Activated CD4-positive, alpha-beta T cell treated with anti-CD3 and anti-CD28 coated beads for 48 hours (primary cell): ENCODE measurements around the gene ADAMTS8.
A peak's percentile ranks its signal among the peaks of the same experiment; 100 is the strongest.
"Not testable (repeated sequence)": the region's sequence is repeated elsewhere in the genome, so short reads cannot be mapped to it uniquely, and the experiment has no call there.

Experiments used
- DNase-seq: peaks from one replicate; pipeline ENCODE4 v3.0.0-alpha.2; 2020

The ADAMTS8 gene

DNA sequence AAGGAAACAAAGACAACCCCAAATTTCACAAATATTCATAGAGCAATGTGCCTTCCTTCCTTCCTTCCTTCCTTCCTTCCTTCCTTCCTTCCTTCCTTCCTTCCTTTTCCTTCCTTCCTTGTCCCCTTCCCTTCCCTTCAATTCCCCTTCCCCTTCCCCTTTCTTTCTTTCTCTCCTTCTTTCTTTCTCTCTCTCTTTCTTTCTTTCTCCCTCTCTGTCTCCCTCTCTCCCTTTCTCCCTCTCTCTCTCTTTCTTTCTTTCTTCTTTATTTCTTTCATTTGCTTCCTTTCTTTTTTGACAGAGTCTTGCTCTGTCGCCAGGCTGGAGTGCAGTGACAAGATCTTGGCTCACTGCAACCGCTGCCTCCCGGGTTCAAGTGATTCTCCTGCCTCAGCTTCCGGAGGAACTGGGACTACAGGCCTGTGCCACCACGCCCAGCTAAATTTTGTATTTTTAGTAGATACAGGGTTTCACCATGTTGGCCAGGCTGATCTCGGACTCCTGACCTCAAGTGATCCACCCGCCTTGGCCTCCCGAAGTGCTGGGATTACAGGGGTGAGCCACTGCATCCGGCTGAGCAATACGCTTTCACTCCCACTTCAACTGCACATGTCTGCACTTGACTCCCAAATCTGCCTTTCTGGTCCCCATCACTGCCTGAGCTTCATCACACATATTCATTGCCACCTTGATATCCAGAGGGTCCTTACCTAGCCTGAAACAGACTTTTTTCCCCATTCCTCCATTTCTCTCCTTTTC lies 10.2 kb upstream of the ADAMTS8 start:
- DNase-seq, result not testable (repeated sequence)

DNA sequence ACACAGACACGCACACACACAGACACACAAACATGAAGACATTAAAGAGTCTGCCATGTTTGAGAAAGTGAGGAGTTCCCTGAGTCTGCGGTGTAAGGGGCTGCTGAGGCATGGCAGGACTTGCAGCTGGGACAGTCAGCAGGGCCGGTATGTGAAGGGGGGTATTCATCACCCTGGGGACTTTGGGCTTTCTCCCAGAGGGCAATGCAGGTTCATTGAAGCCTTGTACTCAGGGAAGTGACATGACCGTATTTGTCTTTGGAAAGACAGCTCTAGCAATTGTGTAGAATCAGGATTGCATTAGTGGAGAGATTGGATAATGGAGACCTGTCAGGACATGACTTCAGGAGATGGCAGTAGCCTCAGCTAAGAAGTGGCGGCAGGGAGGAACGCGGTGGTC lies 9.4 kb upstream of the ADAMTS8 start:
- no peak for DNase-seq

DNA sequence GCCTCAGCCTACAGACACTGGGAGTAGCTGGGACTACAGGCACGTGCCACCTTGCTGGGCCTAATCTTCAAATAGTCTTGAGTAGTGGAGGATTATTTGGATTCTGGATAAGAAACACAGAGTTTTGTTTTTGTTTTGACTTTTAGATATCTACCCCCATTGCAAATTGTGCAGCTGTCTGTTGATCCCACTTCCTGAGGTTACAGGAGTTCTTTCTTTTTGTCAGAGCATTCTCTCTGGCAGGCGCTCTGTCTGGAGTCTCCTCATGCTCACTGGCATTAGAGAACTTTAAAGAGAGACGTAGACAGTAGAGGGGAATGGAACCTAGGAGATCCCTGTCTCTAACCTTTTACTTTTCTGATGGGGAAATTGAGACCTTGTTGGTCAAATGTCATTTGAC lies 7.8 kb upstream of the ADAMTS8 start:
- no peak for DNase-seq

DNA sequence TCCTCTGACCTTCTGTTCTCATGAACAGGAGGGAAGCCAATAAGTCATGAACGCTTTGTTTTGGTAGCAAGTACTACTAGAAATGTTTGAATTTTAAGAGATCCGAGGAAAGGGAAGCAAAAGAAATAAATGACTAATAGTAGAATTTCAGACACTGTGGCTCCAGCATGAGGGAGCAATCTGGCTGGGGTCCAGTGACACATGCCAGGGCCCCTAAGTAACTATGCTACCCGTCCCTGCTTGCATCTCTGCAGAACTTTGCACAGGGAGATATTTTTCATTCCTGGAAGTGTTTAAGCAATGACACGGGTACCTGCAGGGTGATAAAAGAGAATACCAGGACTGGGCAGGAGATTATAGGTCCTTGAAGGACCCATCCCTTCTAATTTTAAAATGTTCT lies 7.3 kb upstream of the ADAMTS8 start:
- DNase-seq, result no peak

DNA sequence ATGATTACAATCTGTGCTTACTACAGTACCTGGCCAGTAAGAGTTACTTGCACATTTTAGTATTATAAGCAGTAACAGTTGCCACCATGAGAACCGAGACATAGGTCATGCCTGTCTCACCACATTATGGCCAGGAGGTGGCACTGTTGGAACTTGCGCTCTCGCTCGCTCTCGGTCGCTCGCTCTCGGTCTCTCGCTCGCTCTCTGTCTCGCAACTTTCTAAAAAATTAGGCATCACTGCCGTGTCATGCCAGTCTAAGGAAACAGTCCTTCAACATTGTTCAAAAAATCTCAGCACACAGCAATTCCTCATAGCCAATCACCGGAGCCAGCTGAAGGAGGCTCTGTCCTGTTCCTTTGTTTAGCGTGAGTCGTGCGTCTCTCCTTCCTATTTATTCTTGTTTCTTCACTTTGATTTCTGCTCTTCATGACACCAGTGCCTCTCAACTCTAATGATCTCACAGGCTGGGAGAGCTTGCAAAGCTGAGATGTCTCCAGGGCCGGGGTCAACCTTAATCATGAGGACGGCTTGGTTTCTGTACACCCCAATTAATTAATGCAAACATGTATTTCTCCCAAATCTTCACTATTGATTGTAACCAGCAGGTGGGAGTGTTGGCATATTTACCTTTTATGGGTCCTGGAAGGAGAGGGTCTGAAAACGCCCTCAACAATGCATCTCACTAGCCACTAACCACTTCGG lies 6.3 kb upstream of the ADAMTS8 start:
- DNase-seq, result peak; percentile 72

DNA sequence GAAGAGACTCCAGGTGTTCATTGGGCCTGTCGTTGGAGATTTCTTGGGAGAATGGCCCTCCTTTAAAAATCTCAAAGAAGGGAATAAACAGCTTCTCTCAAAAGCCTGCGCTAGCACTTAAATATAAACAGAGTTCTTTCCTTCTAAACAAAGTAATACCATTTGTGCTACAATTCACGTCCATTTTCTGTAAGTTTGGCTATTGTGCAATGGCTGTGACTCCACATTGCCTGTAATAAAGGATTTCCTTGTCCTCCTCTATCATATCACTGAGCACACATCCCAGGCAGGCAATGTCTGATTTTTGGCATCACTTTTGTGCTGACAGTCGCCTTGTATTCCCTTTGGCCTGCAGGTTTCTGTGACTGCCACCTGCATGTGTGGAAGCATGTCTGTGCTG lies 4.9 kb upstream of the ADAMTS8 start:
- DNase-seq, result no peak

DNA sequence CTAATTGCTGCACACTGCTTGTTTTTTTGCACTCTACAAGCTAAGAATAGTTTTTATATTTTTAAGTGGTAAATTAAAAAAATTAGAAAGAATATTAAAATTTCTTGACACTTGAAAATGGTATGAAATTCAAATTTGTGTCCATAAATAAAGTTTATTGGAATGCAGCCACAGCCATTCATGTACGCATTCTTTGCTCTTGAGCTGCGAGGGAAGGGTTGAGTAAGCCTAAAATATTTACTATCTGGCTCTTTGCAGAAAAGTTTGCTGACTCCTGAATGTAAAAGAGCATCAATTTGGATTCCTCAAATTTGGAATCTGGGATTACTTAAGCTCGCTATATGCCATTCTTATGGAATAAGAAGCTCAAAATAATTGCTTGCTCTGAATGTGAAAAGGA lies 3.4 kb upstream of the ADAMTS8 start:
- DNase-seq, result no peak

DNA sequence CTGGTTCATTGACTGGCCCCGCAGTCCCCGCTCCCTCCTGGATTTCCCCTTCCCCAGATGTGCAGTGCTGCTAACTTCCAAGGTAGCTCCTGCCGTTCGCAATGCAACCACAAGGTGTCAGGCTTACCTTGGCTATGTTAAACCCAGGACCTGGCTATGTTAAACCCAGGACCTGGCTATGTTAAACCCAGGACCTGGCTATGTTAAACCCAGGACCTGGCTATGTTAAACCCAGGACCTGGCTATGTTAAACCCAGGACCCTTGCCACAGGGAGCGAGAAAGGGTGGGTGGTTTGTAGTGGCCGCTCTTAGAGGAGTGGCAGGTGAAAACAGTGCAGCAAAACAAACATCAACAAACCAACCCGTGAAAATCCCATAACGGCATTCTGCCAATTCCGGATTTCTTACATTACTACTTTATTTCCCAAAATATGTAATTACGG lies 2.9 kb upstream of the ADAMTS8 start:
- peak; percentile 81 for DNase-seq

DNA sequence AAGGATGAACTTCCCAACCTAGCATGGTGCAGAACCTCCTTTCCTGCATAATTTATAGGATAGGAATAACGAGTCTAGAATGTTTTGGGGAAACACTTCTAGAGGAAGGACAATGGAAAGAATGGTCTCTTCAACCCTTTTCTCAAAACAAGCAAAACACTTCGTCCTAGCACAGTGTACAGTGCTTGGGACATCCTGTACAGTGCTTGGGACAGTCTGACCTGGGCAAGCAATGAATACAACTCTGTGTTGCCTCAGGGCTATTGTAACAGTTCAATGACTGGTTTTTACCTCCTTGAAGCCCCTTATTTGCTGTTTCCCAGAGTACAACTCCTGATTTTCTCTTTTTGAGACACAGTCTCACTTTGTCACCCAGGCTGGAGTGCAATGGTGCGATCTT lies 1.6 kb upstream of the ADAMTS8 start:
- no peak for DNase-seq

DNA sequence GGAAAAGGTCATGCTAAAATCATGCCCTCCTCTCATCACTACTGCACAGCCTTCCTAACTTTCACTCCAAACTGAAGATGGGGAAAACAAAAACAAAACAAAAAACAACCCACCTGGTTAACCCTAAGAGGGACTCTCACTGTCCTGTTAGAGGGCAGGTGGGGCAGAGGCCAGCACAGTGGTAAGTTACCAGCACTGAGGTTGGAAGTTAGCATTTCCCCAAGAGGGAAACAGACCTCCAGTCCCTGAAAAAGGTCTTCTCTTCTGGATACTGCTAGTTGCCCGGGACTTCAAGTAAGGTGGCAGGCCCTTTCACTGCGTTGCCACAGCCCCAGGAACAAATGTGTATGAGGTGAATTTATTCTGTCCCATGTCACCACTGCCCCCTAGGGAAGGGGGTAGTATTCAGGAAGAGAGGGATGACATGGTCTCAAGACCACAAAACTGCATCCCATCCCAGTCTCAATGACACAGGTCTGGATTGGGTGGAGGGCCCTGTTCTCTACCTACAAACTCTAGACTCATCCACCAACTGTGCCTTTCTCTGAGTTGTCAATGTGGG lies 792 bp upstream of the ADAMTS8 start:
- no peak for DNase-seq

DNA sequence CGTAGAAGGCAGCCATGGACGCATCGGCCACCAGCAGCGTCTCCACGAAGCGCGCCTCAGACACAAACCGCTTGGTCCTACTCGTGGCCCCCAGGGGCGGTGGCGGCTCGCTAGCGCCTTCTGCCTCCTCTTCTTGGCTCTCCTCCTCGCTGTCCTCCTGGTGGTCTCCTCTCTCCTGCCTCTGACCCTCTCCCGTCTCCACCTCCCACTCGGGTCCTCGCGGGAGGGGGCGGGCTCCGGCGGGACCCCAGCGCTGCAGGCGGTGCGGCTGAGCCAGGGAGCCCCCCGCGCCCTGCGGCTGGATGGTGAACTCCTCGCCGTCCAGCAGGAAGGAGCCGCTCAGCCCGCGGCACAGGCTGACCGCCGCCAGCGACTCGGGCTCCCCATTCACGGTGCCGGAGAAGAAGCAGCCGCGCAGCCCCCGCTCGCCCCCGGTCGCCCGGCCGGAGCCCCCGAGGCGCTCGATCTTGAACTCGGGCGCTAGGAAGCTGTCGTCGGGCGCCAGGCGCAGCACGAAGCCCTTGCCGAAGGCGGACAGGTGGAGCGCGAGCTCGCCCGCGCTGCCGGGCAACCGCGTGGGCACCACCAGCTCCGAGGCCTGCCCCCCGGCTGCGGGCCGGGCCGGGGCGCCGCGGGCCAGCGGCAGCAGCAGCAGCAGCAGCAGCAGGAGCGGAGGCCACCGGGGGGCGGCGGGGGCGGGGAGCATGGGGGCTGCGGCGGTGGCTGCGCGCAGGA lies 661 bp downstream of the ADAMTS8 start:
- peak; percentile 18 for DNase-seq

DNA sequence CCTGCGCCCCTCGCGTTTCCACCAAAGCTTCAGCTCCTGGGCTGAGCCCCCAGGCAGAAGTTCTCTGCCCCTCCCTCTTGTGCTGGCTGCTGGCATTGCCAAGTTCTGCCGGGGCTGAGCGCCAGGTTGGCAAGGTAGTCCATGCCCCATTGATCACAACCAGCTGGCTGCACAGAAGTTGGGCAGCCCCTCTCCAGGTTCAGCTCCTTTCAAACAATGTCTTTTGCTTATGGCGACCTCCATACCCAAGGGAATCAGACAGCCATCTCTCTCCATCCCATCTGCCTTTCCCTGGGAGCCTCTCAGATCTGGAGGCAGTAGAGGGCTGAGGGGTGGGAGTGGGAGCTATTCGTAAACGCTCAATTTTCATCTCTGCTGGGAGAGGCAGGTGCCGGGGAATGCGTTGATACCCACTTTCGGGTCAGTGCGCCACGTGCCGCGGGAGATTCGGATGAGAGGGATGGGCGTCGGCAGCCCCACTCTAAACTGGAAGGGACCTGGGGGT lies 1.5 kb downstream of the ADAMTS8 start:
- DNase-seq, result no peak

DNA sequence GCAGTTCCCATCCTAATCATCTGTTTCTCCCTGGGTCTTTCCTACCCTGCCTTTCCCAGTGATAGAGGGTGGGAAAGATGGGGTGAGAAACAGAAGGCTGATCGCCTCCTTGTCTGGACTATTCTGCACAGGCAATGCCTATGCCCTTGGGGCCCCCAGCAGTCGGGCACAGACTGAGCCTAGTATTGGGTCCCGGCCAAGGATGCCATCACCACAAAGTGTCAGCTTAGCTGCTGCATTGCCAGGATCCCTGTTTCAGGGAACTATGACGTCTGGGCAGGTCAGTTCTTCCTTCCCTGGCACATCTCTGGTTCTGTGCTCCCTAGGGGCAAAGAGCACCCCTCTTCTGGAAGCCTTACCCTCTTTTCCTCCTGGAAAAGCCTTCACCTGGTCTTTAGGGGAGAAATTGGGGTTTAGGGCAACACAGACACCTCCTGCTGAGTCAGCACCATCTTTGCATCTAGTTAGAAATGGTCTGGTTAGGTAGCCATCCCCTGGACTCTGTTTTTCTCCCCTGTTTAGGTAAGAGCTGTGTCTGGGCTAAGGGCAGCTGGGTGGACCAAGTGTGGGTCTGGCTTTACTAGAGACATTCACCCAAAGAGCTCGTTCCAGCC lies 2.1 kb downstream of the ADAMTS8 start:
- no peak for DNase-seq

DNA sequence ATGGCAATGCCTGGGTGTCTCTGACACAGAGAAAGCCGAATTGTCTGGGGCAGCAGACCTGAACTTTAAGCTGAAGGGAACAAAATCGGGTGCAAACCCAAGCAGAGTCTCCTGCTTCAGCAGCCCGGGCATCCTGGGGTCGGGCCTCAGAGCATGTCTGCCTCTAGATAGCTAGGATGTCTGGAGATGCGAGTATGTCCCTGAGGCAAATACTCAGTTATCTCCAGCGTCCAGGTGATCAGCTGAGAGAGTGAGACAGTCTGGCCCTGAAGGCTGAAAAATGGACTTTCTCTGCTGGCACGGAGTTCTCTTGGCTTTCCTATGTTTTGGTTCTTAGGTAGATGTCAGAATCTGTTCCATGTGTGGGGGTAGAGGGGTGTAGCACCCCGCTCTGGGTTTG lies 3.3 kb downstream of the ADAMTS8 start:
- DNase-seq, result no peak

DNA sequence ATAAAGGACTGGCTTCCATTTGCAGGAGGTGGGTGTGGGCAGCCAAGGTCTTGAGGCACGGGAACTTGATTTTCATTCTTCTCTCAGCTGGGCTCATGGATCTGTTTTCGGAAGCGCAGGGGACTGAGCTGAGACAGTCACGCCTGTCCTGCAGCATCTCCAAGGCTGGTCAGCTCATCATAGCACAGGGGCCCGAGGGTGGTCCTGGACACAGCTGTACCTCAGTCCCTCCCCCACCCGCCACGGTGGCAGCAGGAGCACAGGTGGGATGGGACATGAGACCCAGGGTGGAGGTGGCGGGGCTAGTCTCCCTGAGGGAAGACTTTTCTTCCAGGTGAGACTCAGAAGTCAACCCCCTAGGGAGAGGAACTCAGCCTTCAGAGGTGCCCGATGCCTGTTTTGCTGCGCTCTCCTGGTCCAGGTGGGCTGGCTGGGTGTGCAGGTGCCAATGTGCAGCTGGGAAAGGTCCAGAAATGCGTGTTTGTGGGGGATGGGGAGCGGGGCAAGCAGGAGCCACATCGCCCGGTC lies 3.7 kb downstream of the ADAMTS8 start:
- no peak for DNase-seq

DNA sequence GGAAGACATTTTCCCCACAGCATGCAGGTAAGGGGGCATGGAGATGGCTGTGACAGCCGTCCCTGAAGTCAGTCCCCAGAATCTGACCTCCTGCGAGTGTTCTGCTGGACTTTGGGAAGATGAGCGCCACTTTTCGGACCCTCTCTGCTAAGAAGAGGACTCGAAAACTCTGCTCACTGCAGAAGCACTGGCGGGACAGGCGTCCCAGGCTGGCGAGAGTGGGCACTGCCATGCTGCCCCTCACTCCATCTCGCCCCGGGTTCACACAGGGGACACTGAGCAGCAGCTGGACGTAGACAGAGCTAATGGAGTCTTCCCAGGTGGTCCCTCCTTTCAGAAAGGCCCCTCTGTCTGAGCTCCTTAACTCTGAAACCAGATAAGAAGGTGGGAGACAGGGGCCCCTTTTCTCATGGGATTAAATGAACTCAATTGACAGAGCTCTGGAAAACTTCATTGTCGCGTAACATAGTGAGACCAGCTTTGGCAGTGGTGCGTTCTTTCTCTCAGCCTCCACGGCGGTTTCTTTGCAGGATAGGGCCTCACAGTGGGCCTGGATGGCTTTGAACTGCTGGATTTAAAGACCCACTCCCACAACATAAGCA lies 4.8 kb downstream of the ADAMTS8 start:
- DNase-seq, result no peak

DNA sequence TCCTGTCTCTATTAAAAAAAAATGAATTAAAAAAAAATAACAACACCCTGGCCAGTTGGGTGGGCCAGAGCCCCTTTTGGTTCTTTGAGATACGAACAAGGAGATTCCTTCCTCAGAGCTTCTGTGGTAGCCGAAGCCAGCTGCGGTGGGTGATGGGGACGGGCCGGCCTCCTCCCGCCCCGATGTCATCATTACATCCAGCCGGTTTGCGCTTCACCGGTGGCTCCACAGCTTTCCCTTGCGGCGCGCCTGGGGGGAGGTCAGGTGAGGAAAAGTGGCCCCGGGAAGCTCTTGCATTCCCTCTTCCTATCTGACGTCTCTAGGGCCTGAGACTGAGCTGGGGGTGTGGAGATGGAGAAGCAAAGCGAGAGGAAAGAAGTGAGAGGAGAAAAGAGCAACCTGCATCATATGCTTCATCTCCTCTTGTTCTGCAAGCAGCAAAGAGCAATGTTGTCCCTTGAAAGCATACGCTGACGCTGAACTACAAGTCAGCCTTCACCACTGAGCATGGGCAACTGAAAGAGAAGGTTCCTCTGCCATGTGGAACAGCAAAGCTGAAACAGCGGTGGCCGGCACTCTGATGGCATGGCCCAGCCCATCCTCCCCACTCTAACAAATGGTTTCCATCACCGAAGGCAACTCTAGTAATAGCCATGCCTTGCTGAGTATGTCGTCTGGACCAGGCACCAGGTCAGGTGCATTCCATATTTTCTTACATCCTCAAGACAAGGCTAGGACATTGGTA lies 6.0 kb downstream of the ADAMTS8 start:
- DNase-seq, result no peak

DNA sequence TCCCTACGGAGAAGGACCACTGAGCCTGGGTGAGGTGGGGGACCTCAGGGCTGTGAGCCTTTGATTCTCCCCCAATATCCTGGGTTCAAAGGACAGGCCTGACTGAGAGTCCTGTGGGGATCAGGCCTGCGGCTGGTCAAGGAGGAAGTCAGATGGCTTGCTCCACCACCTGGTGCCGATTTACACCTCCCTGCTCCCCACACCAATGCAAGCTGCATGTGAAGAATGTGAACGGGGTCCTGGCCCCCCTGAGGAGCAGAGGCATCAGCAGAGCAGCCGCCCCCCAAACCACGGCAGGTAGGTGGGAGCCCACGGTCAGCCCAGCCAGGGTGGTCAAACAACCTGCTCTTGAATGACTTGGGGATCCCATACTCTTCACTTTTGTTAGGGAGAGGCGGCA lies 6.7 kb downstream of the ADAMTS8 start:
- no peak for DNase-seq

DNA sequence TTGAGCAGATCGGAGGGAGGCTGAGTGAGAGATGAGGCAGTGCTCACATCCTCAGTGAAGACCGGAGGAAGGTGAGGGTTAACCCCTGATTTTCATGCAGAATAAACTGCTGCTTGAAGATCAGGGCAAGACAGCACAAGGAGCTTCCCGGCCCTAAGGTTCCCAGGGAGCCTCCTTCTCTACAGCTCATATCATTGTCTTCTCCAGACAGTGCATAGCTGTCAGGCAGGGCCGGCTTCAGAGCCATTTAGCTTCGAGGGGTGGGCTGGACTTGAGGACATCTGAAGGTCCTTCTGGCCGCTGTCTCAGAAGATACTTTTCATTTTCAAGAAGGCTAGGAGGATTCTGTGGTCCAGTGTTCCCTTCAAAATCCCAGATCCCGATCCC lies 7.2 kb downstream of the ADAMTS8 start:
- DNase-seq, result no peak

DNA sequence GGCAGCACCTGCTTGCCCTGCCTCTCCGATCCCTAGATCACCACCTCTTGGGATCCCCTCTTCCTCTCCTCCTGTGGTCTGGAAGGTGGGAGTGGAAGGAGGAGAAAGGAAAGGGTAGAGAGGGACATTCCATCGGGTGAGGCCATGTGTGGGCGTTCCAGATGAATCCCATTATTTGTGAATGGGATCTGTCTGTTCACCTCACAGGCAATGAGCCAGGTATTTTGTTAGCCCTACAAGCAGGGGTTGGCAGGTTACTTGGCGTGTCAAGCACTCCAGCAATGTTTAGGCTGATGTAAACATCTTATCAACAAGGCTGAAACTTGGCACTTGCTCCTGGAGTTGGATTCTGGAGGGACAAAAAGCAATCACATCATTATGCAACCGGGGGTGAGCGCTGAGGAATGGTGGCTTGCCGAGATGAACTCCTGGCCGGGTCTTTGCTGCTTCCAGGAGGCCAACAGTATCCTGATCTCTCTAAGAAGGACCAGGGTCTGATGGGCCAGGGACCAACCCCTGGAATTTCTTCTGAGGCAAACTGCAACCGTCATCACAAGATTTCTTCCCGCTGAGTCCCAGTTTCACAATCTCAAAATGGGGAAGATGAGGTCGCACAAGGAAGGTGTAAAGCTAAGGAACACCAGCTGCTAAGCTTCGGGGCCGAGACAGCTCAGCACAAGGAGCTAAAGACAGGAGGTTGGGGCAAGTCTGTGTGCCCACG lies 7.8 kb downstream of the ADAMTS8 start:
- no peak for DNase-seq

DNA sequence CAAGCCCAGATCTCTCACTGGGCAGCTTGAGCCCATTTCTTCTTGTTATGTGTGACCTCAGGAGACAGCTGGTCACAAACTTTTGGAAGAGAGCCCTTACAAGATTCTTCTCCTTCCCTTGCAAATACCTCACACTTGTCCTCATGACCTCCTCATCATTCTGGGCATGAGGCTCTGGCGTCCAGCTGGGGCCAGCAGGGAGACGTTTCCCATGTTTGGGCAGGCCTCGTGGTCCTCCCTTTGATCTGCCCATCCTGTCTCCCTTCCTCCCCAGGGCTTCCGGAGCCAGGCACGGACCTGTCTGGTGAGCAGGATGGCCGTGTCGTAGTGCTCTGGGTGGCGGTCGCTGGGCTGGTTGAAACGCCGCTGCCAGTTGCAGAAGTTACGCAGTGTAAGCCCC lies 9.7 kb downstream of the ADAMTS8 start:
- no peak for DNase-seq
